Body of pancreas (tissue), 4 donors: Measurements from ENCODE around the gene ATG10.

Experiments used
- CTCF ChIP-seq, 7 experiments: fragments of 450-650 bp in 4 of 7; fragments of 200-600 bp in 3 of 7; sonication (generic) in 3 of 7; IDR thresholded peaks; one replicate each; pipeline ENCODE4 v1.5.1; 2016 to 2019; ENCODE audit warnings: antibody characterized with exemption in 7 of 7
- POLR2A ChIP-seq, 3 donors: fragments of 450-650 bp; IDR thresholded peaks; one replicate each; pipeline ENCODE4 v1.6.1; 2016; ENCODE audit warnings: antibody characterized with exemption in 3 of 3, mild to moderate bottlenecking in 2 of 3

GRCh38 chr5:82162573-82162972, 190.8 kb downstream of the ATG10 start:
- TF ChIP-seq CTCF (IDR thresholded peaks at IDR 0.05) (no peak), POLR2A (IDR thresholded peaks at IDR 0.05) (no peak)
